GM12872 (cell line): ENCODE results near the gene LDHA.

Source experiments
- TF ChIP-seq, protein P1 (sequence below): IDR thresholded peaks from 3 replicates; pipeline ENCODE4 v1.5.1; 2011; ENCODE audit warnings: low read depth, mild to moderate bottlenecking, low read length, moderate library complexity; ENCODE audit not compliant: insufficient read depth

The LDHA gene

DNA sequence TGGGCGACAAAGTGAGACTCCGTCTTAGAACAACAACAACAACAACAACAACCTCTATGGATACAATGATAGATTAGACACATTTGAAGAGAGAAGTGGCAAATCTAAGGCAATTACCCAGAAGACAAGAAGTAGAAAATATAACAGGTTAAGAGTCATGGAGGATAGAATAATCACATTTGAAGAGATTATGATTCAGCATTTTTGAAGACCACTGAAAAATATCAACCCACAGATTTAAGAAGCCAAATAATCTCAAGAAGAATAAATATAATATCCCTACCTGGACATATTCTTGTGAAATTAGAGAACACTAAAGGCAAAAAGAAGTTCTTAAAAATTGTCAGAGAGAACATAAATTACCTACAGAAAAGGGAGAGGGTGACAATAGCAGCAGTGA, 25.7 kb downstream of the LDHA start:
- TF ChIP-seq, protein P1, sequence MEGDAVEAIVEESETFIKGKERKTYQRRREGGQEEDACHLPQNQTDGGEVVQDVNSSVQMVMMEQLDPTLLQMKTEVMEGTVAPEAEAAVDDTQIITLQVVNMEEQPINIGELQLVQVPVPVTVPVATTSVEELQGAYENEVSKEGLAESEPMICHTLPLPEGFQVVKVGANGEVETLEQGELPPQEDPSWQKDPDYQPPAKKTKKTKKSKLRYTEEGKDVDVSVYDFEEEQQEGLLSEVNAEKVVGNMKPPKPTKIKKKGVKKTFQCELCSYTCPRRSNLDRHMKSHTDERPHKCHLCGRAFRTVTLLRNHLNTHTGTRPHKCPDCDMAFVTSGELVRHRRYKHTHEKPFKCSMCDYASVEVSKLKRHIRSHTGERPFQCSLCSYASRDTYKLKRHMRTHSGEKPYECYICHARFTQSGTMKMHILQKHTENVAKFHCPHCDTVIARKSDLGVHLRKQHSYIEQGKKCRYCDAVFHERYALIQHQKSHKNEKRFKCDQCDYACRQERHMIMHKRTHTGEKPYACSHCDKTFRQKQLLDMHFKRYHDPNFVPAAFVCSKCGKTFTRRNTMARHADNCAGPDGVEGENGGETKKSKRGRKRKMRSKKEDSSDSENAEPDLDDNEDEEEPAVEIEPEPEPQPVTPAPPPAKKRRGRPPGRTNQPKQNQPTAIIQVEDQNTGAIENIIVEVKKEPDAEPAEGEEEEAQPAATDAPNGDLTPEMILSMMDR: no peak

DNA sequence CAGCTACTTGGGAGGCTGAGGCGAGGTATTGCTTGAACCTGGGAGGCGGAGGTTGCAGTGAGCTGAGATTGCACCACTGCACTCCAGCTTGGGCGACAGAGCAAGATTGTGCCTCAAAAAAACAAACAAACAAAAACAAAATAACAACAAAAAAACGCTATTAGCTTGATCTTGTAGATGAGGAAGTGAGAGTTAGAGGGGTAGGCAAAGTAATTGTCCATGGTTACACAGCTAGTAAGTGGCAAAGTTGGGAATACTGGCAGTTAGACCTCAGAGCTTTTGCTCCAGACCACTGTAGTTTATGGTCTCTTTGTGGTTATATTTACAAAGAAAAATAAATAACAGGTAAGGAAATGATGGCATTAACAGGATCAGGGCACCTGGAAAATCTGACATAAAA, 32.9 kb downstream of the LDHA start:
- TF ChIP-seq, protein P1: no peak

GRCh38 chr11:18429332-18429731, 35.0 kb downstream of the LDHA start:
- TF ChIP-seq, protein P1: no peak

DNA sequence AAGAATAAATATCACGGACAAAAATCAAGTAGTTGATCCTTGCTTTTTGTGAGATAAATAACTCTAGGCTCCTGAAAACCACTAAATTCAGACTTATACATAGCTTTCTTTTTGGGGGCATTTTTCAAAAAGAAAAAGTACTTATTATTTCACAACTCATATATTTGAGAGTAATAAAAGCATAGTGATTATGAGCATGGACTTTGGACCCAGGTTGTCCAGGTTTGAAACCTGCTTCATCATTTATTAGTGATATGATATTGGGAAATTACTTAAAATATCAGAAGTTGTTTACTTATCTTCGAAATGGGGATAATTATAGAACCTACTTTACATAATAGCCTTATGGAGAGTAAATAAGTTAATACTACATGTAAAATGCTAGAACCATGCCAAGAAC, 44.3 kb downstream of the LDHA start:
- TF ChIP-seq, protein P1: no peak

DNA sequence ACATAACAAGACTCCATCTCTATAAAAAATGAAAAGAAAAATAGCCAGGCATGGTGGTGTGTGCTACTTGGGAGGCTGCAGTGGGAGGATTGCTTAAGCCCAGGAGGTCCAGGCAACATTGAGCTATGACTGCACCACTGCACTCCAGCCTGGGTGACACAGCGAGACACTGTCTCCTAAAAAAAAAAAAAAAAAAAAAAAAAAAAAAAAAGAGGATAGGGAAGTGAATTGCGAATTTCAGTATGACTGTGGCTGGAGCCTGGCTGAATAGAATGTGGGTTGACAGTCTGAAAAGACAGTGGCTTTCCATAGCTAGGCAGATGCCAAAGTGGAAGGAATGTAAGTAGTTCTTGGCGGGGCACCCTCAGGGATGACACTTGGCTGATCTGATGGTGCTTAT, 54.9 kb downstream of the LDHA start:
- TF ChIP-seq, protein P1: no peak

DNA sequence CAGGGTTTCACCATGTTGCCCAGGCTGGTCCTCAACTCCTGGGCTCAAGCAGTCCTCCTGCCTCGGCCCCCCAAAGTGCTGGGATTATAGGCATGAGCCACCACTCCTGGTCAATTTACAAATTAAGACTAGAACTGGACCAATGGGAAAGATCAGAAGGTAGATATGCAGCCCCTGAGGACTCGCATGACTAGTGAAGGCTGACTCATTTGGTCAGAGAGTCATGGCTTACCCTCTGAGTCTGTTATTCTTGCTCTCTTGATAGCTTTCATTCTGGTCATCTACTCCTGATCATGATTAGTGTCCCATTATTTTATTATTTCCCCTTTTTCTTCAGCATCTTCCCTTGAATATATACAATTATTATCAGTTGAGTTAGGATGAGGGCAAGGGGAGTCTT, 58.6 kb downstream of the LDHA start:
- TF ChIP-seq, protein P1: no peak

DNA sequence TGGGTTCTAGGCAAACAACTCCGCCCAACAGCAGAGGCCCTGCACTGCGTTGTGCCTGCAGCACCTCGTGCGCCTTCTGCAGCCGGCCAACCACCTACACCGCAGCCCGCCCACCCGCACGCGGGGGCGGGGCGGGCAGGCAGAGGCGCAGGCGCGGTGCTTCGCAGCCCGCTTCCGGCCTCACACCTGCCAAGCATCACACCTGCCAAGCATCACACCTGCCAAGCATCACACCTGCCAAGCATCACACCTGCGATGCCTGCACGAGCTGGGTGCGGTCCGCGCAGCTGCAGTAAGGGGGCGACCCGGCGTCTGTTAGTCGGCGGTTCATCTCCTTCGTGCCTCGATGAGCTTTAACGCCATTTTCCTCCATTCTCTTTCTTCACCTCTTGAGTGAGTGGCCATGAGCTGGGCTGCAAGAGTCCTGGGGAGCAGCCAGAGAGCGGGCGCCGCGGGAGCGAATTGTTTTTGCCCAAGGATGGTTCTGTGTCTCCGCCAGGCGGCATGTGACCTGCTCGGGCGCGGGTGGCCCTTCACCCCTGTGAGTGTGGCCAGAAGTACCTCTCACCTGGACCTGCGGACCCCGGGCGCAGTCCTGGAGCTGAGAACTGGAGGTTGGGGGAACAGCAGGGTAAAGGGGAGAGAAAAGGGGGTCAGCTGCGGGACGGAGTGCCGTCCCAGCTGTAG, 61.5 kb downstream of the LDHA start, which contains the start of gene LDHAL6A:
LDHAL6A (plus strand) TSS at position 171 of the 687 bp plus-strand sequence. CDS start 825 bp downstream, outside the sequence.
- TF ChIP-seq, protein P1: no peak

DNA sequence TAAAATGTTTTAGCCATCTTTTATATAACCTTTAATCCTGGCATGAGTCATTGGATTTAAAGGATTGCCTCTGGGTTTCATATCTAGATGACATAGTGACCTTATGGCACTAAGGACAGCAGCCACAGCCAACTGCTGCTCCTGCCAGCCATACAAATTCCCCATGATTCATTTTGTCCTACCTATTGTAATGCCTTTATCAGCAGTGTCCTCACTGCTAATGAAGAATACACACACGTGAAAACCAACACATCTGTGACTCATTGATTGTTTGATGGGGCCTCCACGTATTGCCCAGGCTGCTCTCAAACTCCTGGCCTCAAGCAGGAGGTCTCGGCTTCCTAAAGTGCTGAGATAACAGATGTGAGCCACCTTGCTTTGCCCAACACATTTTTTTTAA, 63.1 kb downstream of the LDHA start:
- TF ChIP-seq, protein P1: no peak
